A549 (cell line): Measurements from ENCODE around the gene ATAD2B. TPM values are rescaled to one million over a fixed set of nuclear protein-coding genes. Genes with fewer than 3 reads are reported as not detected.

ENCODE experiments used
- ATAC-seq, 2 experiments: fragments of 200-7000 bp in 1 of 2; fragments of >200 bp in 1 of 2; cut with Nextera tagmentation in 1 of 2; cut with Tn5 transposase in 1 of 2; 3 replicates each; pipeline versions ENCODE4 v1.8.0 to v1.9.1; 2018 to 2020; ENCODE audit warnings: mild to moderate bottlenecking in 1 of 2, moderate library complexity in 1 of 2
- CTCF ChIA-PET: fragments of 300-600 bp; sonication (Branson Sonifier 250); formaldehyde crosslinking; extraction: SDS; loops from one replicate; lab custom pipeline; 2021; ENCODE audit warnings: antibody characterized with exemption, inconsistent platforms; lab: Yijun Ruan, JAX
- POLR2A ChIA-PET: fragments of 350-600 bp; formaldehyde crosslinking; extraction: SDS; loops from one replicate; lab custom pipeline; 2021; ENCODE audit warnings: antibody characterized with exemption, inconsistent platforms; lab: Yijun Ruan, JAX
- DNase-seq, 2 experiments: peaks; one replicate each; pipeline versions ENCODE4 v3.0.0 to v3.0.0-alpha.2; 2011 to 2016; ENCODE audit warnings: low read depth in 1 of 2, low spot score in 1 of 2
- FAIRE-seq: peaks from 2 replicates; lab custom pipeline; 2011; peaks lifted over from hg19 to GRCh38; lab: Jason Lieb, UNC
- H3K27ac ChIP-seq, 2 experiments: fragments of >200 bp; sonication (Bioruptor Twin); formaldehyde crosslinking; 3 replicates each; pipeline ENCODE4 v1.5.1; 2016 to 2017
- H3K4me1 ChIP-seq: fragments of >200 bp; sonication (Bioruptor Twin); formaldehyde crosslinking; 3 replicates; pipeline ENCODE4 v1.6.1; 2016
- H3K4me2 ChIP-seq: fragments of >200 bp; sonication (Bioruptor Twin); formaldehyde crosslinking; 3 replicates; pipeline ENCODE4 v1.6.1; 2016
- H3K4me3 ChIP-seq: fragments of >200 bp; sonication (Bioruptor Twin); formaldehyde crosslinking; 3 replicates; pipeline ENCODE4 v1.5.1; 2016
- H3K9me3 ChIP-seq: fragments of >200 bp; sonication (Bioruptor Twin); formaldehyde crosslinking; 3 replicates; pipeline ENCODE4 v1.6.1; 2016
- BHLHE40 ChIP-seq: IDR thresholded peaks from 2 replicates; pipeline ENCODE4 v1.6.1; 2012; ENCODE audit warnings: low read depth, low read length, inconsistent platforms
- CHD4 ChIP-seq: fragments of 200-600 bp; sonication (generic); IDR thresholded peaks from 2 replicates; pipeline ENCODE4 v1.6.1; 2016; ENCODE audit warnings: antibody characterized with exemption, mild to moderate bottlenecking, borderline replicate concordance
- E2F6 ChIP-seq: IDR thresholded peaks from 2 replicates; pipeline ENCODE4 v1.6.1; 2012; ENCODE audit warnings: low read depth, borderline replicate concordance
- ELK1 ChIP-seq: fragments of 150-350 bp; IDR thresholded peaks from 2 replicates; pipeline ENCODE4 v1.6.1; 2014; ENCODE audit warnings: low read depth, mild to moderate bottlenecking, low read length
- ESRRA ChIP-seq: fragments of 150-350 bp; IDR thresholded peaks from 2 replicates; pipeline ENCODE4 v1.6.1; 2014; ENCODE audit warnings: mild to moderate bottlenecking, low read length, borderline replicate concordance
- FOSB ChIP-seq: fragments of 250-450 bp; sonication (Bioruptor Pico); IDR thresholded peaks from 2 replicates; pipeline ENCODE4 v1.5.0; 2020; ENCODE audit warnings: mild to moderate bottlenecking, moderate library complexity
- FOXS1 ChIP-seq: fragments of 250-450 bp; sonication (Bioruptor Pico); IDR thresholded peaks from 2 replicates; pipeline ENCODE4 v1.5.0; 2020; ENCODE audit warnings: mild to moderate bottlenecking, moderate library complexity
- HDAC2 ChIP-seq: fragments of 200-600 bp; sonication (generic); IDR thresholded peaks from 2 replicates; pipeline ENCODE4 v1.6.1; 2016
- HEYL ChIP-seq: fragments of 250-450 bp; sonication (Bioruptor Pico); IDR thresholded peaks from 2 replicates; pipeline ENCODE4 v1.8.0; 2021; ENCODE audit warnings: mild to moderate bottlenecking, moderate library complexity
- JUN ChIP-seq, 2 experiments: fragments of >200 bp; sonication (Bioruptor Twin); formaldehyde crosslinking; IDR thresholded peaks; 2 replicates in 1 of 2; 3 replicates in 1 of 2; pipeline ENCODE4 v1.6.1; 2016 to 2017
- JUNB ChIP-seq: fragments of >200 bp; sonication (Bioruptor Twin); formaldehyde crosslinking; IDR thresholded peaks from 2 replicates; pipeline ENCODE4 v1.6.1; 2016
- KDM5A ChIP-seq: fragments of 200-600 bp; sonication (generic); IDR thresholded peaks from 2 replicates; pipeline ENCODE4 v1.6.1; 2016; ENCODE audit warnings: antibody characterized with exemption, mild to moderate bottlenecking
- MAFK ChIP-seq: fragments of 450-650 bp; IDR thresholded peaks from 2 replicates; pipeline ENCODE4 v1.6.1; 2014; ENCODE audit not compliant: partially characterized antibody
- MYC ChIP-seq: IDR thresholded peaks from 2 replicates; pipeline ENCODE4 v1.6.1; 2012; ENCODE audit warnings: mild to moderate bottlenecking, inconsistent platforms, low read length, improper control_type of control experiment, borderline replicate concordance
- NFE2L2 ChIP-seq: fragments of 150-350 bp; conservative IDR thresholded peaks from 2 replicates; pipeline ENCODE4 v1.6.1; 2014; ENCODE audit warnings: low read length
- NPAS2 ChIP-seq: fragments of 250-450 bp; sonication (Bioruptor Pico); IDR thresholded peaks from 2 replicates; pipeline ENCODE4 v1.8.0; 2022; ENCODE audit warnings: mild to moderate bottlenecking, moderate library complexity, borderline replicate concordance
- PBX3 ChIP-seq: IDR thresholded peaks from 2 replicates; pipeline ENCODE4 v1.6.1; 2012
- POLR2AphosphoS2 ChIP-seq: conservative IDR thresholded peaks from 2 replicates; pipeline ENCODE4 v1.6.1; 2012; ENCODE audit warnings: low read length, improper control_type of control experiment, inconsistent platforms
- RFX5 ChIP-seq: fragments of 450-650 bp; IDR thresholded peaks from 2 replicates; pipeline ENCODE4 v1.7.1; 2014; ENCODE audit warnings: antibody characterized with exemption, mild to moderate bottlenecking, moderate library complexity
- SMC3 ChIP-seq: fragments of >200 bp; sonication (Bioruptor Twin); formaldehyde crosslinking; IDR thresholded peaks from 3 replicates; pipeline ENCODE4 v1.6.1; 2018; ENCODE audit warnings: inconsistent platforms
- TFCP2L1 ChIP-seq: fragments of 250-450 bp; sonication (Bioruptor Pico); IDR thresholded peaks from 2 replicates; pipeline ENCODE4 v1.5.0; 2021; ENCODE audit warnings: mild to moderate bottlenecking
- TP53 ChIP-seq: fragments of 250-450 bp; sonication (Bioruptor Pico); IDR thresholded peaks from 2 replicates; pipeline ENCODE4 v1.5.0; 2021; ENCODE audit warnings: mild to moderate bottlenecking, moderate library complexity
- ZC3H11A ChIP-seq: fragments of 450-650 bp; IDR thresholded peaks from 2 replicates; pipeline ENCODE4 v1.6.1; 2014; ENCODE audit warnings: antibody characterized with exemption, mild to moderate bottlenecking
- ZFP36 ChIP-seq: fragments of 450-650 bp; IDR thresholded peaks from 2 replicates; pipeline ENCODE4 v1.6.1; 2014; ENCODE audit warnings: borderline replicate concordance; ENCODE audit not compliant: partially characterized antibody
- ZSCAN20 ChIP-seq: fragments of 250-450 bp; sonication (Bioruptor Pico); IDR thresholded peaks from 2 replicates; pipeline ENCODE4 v1.8.0; 2022; ENCODE audit warnings: mild to moderate bottlenecking, moderate library complexity
- WGBS: methylation state at CpG from one replicate; pipeline ENCODE4 v1.1.6; 2017; ENCODE audit errors: missing lambda C conversion rate; 5-methylcytosine and 5-hydroxymethylcytosine counted together
- polyA plus RNA-seq, 4 experiments: library from polyadenylated mRNA; depleted of rRNA in 3 of 4; stranded (reverse); fragments of >200 nt; fragmentation: RNase III in 1 of 4; extraction: RNeasy Plus Mini Kit Qiagen cat#74134 plus additional on column Dnase treatment in 1 of 4; gene quantifications; 2 replicates in 3 of 4; 3 replicates in 1 of 4; pipeline ENCODE4 v1.2.3, GENCODE V29; 2011 to 2017
- TF ChIP-seq, protein P1 (sequence below): fragments of 200-600 bp; sonication (generic); IDR thresholded peaks from 2 replicates; pipeline ENCODE4 v1.6.1; 2016; ENCODE audit warnings: antibody characterized with exemption, mild to moderate bottlenecking, moderate library complexity

ATAD2B gene
- polyA plus RNA-seq, 2 of the 4 experiments (the other 2 are of a cell fraction) = 5.4 to 13.1 TPM

GRCh38 chr2:23767876-23768621 lies 158.9 kb downstream of the ATAD2B start:
- Histone ChIP-seq H3K9me3 (no peaks in the 10 kb centered on the region), H3K27ac (no peak overlapping the region), H3K4me1 (no peaks in the 10 kb centered on the region), H3K4me3 (no peak overlapping the region)
- CTCF ChIA-PET = no interaction called here
- no peak for ATAC-seq
- 81% methylated on average over 5 of the region's 5 CpGs for WGBS
- TF ChIP-seq FOXS1 (CRISPR knock-in tag) = no peak
- no peak for TF ChIP-seq BHLHE40
- no peak for TF ChIP-seq ZC3H11A
- TF ChIP-seq RFX5 = no peak
- no peak for TF ChIP-seq SMC3
- no peak for TF ChIP-seq FOSB (CRISPR knock-in tag)
- no peak for TF ChIP-seq JUN (IDR thresholded peaks at IDR 0.05)
- TF ChIP-seq MAFK = no peak
- TF ChIP-seq MYC = no peak
- TF ChIP-seq ELK1 = no peak
- TF ChIP-seq PBX3 = no peak
- TF ChIP-seq KDM5A = no peak
- TF ChIP-seq ESRRA = no peak
- TF ChIP-seq TP53 = no peak
- no peak for TF ChIP-seq CHD4
- TF ChIP-seq HDAC2 = no peak
- TF ChIP-seq ZSCAN20 (CRISPR knock-in tag) = no peak
- TF ChIP-seq NFE2L2 = no peak
- TF ChIP-seq, all 56 proteins: peak for 0
- no peak overlapping the region for H3K4me2 ChIP-seq
- DNase-seq (no peak), FAIRE-seq (peak; percentile 13)
- POLR2A ChIA-PET = no interaction called here

GRCh38 chr2:23762141-23762540 lies 164.8 kb downstream of the ATAD2B start:
- H3K4me3 ChIP-seq = no peak overlapping the region
- no peak overlapping the region for H3K4me2 ChIP-seq
- DNase-seq (no peak), FAIRE-seq (no peak)
- 86% methylated on average over 3 of the region's 3 CpGs for WGBS
- peaks cover 17% of the 10 kb centered on the region for H3K4me1 ChIP-seq
- TF ChIP-seq SMC3 (no peak), ZFP36 (no peak), HEYL (CRISPR knock-in tag) (no peak), POLR2AphosphoS2 (no peak), JUNB (no peak), NPAS2 (CRISPR knock-in tag) (no peak), E2F6 (no peak), TFCP2L1 (CRISPR knock-in tag) (no peak)
- TF ChIP-seq, protein P1, sequence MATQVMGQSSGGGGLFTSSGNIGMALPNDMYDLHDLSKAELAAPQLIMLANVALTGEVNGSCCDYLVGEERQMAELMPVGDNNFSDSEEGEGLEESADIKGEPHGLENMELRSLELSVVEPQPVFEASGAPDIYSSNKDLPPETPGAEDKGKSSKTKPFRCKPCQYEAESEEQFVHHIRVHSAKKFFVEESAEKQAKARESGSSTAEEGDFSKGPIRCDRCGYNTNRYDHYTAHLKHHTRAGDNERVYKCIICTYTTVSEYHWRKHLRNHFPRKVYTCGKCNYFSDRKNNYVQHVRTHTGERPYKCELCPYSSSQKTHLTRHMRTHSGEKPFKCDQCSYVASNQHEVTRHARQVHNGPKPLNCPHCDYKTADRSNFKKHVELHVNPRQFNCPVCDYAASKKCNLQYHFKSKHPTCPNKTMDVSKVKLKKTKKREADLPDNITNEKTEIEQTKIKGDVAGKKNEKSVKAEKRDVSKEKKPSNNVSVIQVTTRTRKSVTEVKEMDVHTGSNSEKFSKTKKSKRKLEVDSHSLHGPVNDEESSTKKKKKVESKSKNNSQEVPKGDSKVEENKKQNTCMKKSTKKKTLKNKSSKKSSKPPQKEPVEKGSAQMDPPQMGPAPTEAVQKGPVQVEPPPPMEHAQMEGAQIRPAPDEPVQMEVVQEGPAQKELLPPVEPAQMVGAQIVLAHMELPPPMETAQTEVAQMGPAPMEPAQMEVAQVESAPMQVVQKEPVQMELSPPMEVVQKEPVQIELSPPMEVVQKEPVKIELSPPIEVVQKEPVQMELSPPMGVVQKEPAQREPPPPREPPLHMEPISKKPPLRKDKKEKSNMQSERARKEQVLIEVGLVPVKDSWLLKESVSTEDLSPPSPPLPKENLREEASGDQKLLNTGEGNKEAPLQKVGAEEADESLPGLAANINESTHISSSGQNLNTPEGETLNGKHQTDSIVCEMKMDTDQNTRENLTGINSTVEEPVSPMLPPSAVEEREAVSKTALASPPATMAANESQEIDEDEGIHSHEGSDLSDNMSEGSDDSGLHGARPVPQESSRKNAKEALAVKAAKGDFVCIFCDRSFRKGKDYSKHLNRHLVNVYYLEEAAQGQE = no peak
- TF ChIP-seq, all 56 proteins: peak for 0
- CTCF ChIA-PET = interaction anchor here (0.7 to 2.1 kb wide), 6 partner anchors 8 to 563 kb away, joined by 3 to 4 read pairs (median 4); no protein-coding TSS in a partner anchor
- no peaks in the 10 kb centered on the region for H3K9me3 ChIP-seq
- ATAC-seq = no peak
- no peak overlapping the region for H3K27ac ChIP-seq
- POLR2A ChIA-PET = no interaction called here
